ACC112 (cell line): Measurements from ENCODE around the gene PCSK5.

Experiments used
- H2AFZ ChIP-seq: fragments of 200-600 bp; sonication (generic); one replicate; pipeline ENCODE4 v1.6.0; 2017; ENCODE audit warnings: antibody characterized with exemption, low read length; ENCODE audit not compliant: unreplicated experiment
- H3K27ac ChIP-seq: fragments of 200-600 bp; sonication (generic); 2 replicates; pipeline ENCODE4 v1.5.1; 2014; ENCODE audit warnings: low read depth, mild to moderate bottlenecking, antibody characterized with exemption, low read length, moderate library complexity
- H3K27me3 ChIP-seq: fragments of 200-600 bp; sonication (generic); 2 replicates; pipeline ENCODE4 v1.6.1; 2014; ENCODE audit warnings: mild to moderate bottlenecking, antibody characterized with exemption, low read length, moderate library complexity, mixed read lengths; ENCODE audit not compliant: insufficient read depth
- H3K36me3 ChIP-seq: fragments of 200-600 bp; sonication (generic); 2 replicates; pipeline ENCODE4 v1.6.1; 2016; ENCODE audit warnings: mild to moderate bottlenecking, antibody characterized with exemption, low read length, moderate library complexity, mixed read lengths; ENCODE audit not compliant: insufficient read depth
- H3K4me1 ChIP-seq: fragments of 200-600 bp; sonication (generic); one replicate; pipeline ENCODE4 v1.6.1; 2016; ENCODE audit warnings: low read length, mixed read lengths; ENCODE audit not compliant: insufficient read depth, unreplicated experiment, control insufficient read depth
- H3K4me3 ChIP-seq: fragments of 200-600 bp; sonication (generic); 2 replicates; pipeline ENCODE4 v1.5.1; 2014; ENCODE audit warnings: mild to moderate bottlenecking, low read depth, low read length
- H3K79me2 ChIP-seq: fragments of 200-600 bp; sonication (generic); one replicate; pipeline ENCODE4 v1.6.0; 2016; ENCODE audit warnings: low read length; ENCODE audit not compliant: control insufficient read depth, unreplicated experiment, insufficient read depth

PCSK5 gene

DNA sequence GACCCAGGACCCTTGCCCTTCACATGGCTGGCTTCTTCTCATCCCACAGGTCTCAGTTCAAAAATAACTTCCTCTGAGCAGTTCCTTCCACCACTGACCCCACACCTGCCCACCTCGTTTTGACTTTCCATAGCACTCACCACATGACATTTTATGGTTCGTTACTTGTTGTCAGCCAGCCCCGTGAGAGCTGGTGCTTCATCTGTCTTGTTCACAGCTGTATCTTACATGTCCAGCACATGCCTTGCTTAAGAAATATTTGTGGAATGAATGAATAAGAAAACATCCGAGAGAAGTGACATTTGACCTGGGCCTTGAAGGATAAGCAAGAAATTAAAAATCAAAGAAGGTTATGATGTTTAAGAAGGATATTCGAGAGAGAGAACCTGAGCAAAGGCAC is 309.8 kb downstream of the PCSK5 start:
- Histone ChIP-seq H3K27me3 (peaks cover 18% of the 10 kb centered on the region), H3K36me3 (no peaks in the 10 kb centered on the region), H3K4me3 (no peak overlapping the region), H3K79me2 (no peaks in the 10 kb centered on the region), H2AFZ (no peak overlapping the region), H3K27ac (no peak overlapping the region), H3K4me1 (no peaks in the 10 kb centered on the region)

DNA sequence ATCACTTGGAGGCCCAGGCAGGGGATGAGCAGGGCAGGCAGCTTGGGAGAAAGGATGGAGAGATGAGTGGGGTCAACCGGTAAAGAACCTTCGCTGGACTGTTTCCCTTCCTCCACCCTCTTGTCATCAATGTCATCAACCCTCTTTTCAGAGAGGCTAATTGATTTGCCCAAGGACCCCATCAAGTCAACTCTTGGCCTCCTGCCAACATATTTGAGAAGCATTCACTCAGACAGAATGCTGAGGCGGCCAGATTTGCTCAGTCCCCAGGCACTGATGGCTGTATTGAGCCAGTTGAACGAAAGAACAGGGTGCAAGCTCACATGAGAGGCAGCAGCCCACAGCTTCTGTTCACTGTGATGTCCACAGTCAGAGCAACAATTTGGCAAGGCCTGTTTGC is 310.3 kb downstream of the PCSK5 start:
- Histone ChIP-seq H3K36me3 (no peaks in the 10 kb centered on the region), H2AFZ (no peak overlapping the region), H3K4me3 (no peak overlapping the region), H3K27ac (no peak overlapping the region), H3K27me3 (peaks cover 21% of the 10 kb centered on the region), H3K4me1 (no peaks in the 10 kb centered on the region), H3K79me2 (no peaks in the 10 kb centered on the region)

DNA sequence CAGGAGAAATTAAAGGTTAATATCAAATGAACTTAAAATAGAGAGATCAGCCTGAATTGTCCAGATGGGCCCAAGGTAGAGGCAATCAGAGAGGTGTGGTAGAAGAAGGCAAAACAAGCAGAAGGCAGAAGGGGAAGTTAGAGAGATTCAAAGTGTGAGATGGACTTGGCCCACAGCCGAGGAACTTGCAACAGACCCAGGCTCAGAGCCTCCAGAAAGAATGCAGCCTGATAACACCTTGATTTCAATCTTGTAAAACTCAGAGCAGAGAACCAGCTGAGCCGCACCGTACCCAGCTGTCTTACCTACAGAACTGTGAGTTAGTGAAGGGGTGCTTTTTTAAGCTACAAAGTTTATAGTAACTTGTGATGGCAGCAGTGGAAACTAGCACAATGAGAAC is 312.9 kb downstream of the PCSK5 start:
- Histone ChIP-seq H3K4me1 (no peaks in the 10 kb centered on the region), H2AFZ (no peak overlapping the region), H3K36me3 (no peaks in the 10 kb centered on the region)

DNA sequence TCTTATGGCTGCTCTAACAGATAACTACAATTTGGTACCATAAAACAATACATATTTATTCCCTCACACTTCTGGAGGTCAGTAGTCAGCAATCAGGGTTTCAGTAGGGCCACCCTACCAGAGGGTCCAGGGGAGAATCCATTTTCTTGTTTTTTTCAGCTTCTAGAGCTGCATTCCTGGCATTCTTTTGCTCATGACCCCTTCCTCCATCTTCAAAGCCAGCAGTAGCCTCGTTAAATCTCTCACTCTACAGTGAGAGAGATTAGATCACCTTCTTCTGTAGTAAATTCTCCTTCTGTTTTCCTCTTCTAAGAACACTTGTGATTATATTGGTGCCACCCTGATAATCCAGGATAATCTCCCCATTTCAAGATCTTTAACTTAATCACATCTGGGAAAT is 316.3 kb downstream of the PCSK5 start:
- H3K36me3 ChIP-seq: no peaks in the 10 kb centered on the region
- H3K27me3 ChIP-seq: peaks cover 35% of the 10 kb centered on the region
- H3K27ac ChIP-seq: no peak overlapping the region
- H3K79me2 ChIP-seq: no peaks in the 10 kb centered on the region
- H3K4me1 ChIP-seq: no peaks in the 10 kb centered on the region
- H2AFZ ChIP-seq: no peak overlapping the region
- no peak overlapping the region for H3K4me3 ChIP-seq

More for the DNA sequence above, 312.9 kb downstream of the PCSK5 start:
- Histone ChIP-seq H3K4me3 (no peak overlapping the region), H3K79me2 (no peaks in the 10 kb centered on the region), H3K27me3 (peaks cover 21% of the 10 kb centered on the region), H3K27ac (no peak overlapping the region)

DNA sequence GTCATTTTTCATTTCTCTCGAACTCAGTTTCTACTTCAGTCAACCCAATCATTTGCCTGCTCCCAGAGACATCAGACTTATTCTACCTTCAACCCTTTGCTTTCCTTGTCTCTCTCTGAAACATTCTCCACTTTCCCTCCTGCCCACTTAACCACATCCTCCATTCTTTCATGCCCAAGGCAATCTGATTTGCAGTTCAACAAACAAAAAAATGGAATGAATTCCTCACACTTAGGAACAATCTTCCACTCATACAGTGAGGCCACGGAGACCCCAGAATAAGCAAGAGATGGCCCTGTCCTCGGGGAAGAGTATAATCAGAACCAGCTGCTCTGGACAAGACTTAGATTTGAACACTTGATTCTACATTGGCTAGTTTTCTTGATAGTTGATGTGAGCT is 323.3 kb downstream of the PCSK5 start:
- peaks cover 25% of the 10 kb centered on the region for H3K4me1 ChIP-seq
- no peaks in the 10 kb centered on the region for H3K36me3 ChIP-seq
- H3K4me3 ChIP-seq: no peak overlapping the region
- no peaks in the 10 kb centered on the region for H3K79me2 ChIP-seq
- no peak overlapping the region for H3K27ac ChIP-seq
- no peak overlapping the region for H2AFZ ChIP-seq
- H3K27me3 ChIP-seq: peaks cover 11% of the 10 kb centered on the region; the same call in 1 of the 2 replicates

DNA sequence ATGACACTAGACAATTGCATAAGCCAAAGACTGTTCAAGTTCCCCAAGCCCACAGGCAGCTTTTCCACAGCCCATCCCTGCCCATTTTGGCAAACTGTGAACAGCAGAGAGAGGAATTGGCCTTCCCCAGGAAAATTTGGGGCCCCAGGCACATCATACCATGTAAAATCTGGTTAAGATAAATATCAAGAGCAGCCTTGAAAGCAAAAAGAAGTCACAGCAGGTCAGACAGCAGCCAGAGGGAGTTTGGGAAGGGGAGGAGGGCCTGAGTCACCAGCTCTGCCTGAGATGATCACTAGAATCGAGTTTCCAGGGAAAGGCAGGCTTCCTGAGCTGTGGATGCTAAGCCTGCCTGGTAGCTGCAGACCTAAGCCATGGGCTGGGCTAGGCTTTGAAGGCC is 324.6 kb downstream of the PCSK5 start:
- H3K27ac ChIP-seq: peak overlapping the region; percentile 18
- peaks cover 25% of the 10 kb centered on the region for H3K4me1 ChIP-seq
- no peak overlapping the region for H2AFZ ChIP-seq
- H3K36me3 ChIP-seq: no peaks in the 10 kb centered on the region
- H3K27me3 ChIP-seq: peaks cover 9% of the 10 kb centered on the region; the same call in 1 of the 2 replicates
- no peak overlapping the region for H3K4me3 ChIP-seq
- H3K79me2 ChIP-seq: no peaks in the 10 kb centered on the region

DNA sequence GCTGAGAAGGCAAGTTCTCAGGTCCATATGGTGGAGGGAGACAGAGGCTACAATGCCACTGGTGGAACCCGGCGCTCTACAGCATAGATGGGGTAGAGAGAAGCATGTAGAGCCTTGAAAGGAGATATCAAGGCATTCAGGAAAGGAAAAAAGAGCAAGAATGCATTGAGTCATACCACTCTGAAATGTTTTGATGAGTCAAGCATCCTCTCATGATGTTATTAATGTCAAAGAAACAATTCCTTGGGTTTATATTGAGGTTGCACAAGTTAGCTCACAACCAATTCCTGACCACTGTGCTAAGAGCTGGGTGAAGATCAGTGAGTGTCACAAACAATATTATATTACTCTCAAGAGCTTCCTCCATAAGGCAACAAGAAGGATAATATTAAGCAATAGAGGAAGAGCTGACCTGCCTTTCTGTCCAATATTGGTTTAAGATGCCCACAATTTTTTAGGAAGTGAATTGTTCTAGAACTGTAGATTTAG is 325.7 kb downstream of the PCSK5 start:
- H3K4me1 ChIP-seq: peaks cover 25% of the 10 kb centered on the region
- no peaks in the 10 kb centered on the region for H3K36me3 ChIP-seq
- H3K79me2 ChIP-seq: no peaks in the 10 kb centered on the region
- peaks cover 4% of the 10 kb centered on the region; the same call in 1 of the 2 replicates for H3K27me3 ChIP-seq
- H3K27ac ChIP-seq: peak overlapping the region; percentile 58
- H3K4me3 ChIP-seq: no peak overlapping the region
- H2AFZ ChIP-seq: no peak overlapping the region

DNA sequence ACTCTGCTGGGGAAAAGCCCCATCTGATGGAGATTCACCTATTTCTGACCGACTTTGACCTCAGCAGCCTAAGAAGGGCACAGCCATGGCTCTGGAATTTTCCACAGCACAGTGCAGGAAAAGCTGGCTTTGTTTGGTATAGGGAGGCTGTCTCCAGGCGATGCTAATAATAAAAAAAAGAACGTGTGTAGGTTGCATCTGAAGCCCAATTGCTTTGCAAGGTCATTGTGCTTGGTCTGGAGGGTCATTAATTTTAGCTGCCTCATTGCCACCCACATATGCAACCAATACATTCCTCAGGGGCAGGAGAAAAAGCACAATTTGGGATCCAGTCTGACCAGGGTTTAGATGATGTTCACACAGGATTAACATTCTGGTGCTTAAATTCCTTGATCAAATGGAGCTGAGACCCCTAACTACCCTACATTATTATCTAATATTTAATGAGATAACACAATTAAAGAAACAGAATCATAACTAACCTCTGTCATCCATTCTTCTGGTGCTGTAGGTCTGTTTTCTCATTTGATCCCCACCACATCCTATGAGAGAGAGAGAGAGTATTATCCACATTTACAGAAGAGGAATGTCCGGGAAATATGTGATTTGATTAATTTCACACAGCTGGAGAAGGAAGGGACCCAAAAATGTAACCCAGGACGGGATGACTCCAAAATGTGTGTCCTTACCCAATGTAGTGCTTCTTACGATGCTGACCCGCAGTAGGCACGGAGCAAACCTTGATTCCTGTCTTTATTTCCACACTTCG is 327.8 kb downstream of the PCSK5 start:
- Histone ChIP-seq H3K4me3 (no peak overlapping the region), H3K4me1 (peaks cover 25% of the 10 kb centered on the region), H3K36me3 (no peaks in the 10 kb centered on the region), H2AFZ (no peak overlapping the region), H3K27ac (no peak overlapping the region), H3K79me2 (no peaks in the 10 kb centered on the region), H3K27me3 (0 out of 2 replicates have a peak, but pooled peaks cover 4% of the 10 kb centered on the region)

DNA sequence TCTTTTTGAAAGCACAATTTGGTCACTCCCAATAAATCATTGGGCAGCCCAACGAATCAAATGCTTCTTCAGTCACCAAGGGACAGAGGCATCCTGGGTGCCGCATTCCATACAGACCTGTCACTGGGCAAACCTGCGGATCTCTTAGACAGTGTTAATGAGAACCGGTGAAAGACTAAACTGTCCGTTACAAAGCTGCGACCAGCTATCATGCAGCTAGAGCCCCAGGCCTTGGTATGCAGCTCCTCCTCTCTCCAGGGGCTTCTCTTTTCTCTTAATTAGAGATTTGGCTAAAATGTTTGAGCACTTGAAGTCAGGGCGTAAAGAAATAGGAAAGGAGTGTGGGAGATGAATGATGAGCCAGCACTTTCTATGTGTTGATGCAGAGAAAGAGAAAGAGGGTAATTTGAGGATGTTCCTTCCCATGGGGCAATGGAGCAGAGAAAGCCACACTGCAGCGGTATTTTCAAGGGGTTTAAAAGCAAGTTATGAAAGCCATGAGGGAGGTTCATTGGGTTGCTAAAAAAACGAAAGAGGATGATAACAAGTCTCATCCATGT is 328.5 kb downstream of the PCSK5 start:
- Histone ChIP-seq H3K4me1 (peaks cover 25% of the 10 kb centered on the region), H2AFZ (no peak overlapping the region), H3K36me3 (no peaks in the 10 kb centered on the region), H3K79me2 (no peaks in the 10 kb centered on the region), H3K27me3 (0 out of 2 replicates have a peak, but pooled peaks cover 4% of the 10 kb centered on the region), H3K27ac (no peak overlapping the region), H3K4me3 (no peak overlapping the region)

DNA sequence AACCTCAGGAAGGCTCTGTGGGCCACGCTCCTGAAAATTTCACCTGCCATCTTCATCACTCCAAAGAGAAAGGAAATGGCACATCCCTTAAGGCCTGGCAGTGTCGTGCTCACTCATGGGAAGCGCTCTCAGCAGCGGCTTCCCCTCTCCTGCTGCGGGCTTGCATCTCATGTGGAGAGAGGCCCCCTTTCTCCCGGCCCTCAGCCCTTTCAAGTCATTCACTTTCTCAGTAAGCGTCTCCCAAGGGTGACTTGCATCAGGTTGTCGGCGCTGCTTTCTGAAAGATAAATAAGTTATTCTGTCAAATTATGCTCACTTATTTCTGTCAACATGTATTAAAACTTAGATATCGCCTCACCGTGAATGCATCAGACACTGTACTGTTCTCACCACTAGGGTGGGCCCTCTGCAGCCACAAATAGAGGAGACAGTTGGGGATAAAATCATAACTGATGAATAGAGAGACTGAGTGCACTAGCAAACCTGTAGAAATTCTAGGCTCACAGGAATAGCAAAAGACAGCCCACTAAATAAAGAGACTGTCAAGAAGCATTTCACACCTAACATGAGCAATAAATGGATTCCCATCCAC is 329.2 kb downstream of the PCSK5 start:
- no peak overlapping the region for H3K27ac ChIP-seq
- peaks cover 22% of the 10 kb centered on the region for H3K4me1 ChIP-seq
- H2AFZ ChIP-seq: no peak overlapping the region
- no peak overlapping the region for H3K4me3 ChIP-seq
- no peaks in the 10 kb centered on the region for H3K36me3 ChIP-seq
- 0 out of 2 replicates have a peak, but pooled peaks cover 4% of the 10 kb centered on the region for H3K27me3 ChIP-seq
- no peaks in the 10 kb centered on the region for H3K79me2 ChIP-seq
